RWPE1 (cell line): Measurements from ENCODE around the gene NCAM1.

ENCODE experiments used
- CTCF ChIA-PET: fragments of 350-600 bp; sonication (Branson Sonifier 250); formaldehyde crosslinking; extraction: SDS; loops from one replicate; lab custom pipeline; 2021; lab: Yijun Ruan, JAX
- POLR2A ChIA-PET: fragments of 400-600 bp; formaldehyde crosslinking; extraction: SDS; loops from one replicate; lab custom pipeline; 2020; ENCODE audit warnings: antibody characterized with exemption; ENCODE audit not compliant: low non-redundant PET; lab: Yijun Ruan, JAX
- DNase-seq: peaks from one replicate; pipeline ENCODE4 v3.0.0; 2012; ENCODE audit warnings: low spot score
- H3K27ac ChIP-seq: fragments of 450-650 bp; 2 replicates; pipeline ENCODE4 v1.5.1; 2017
- TF ChIP-seq, protein P1 (sequence below): fragments of 450-650 bp; conservative IDR thresholded peaks from 2 replicates; pipeline ENCODE4 v1.5.1; 2017; ENCODE audit warnings: low read depth, mild to moderate bottlenecking

The NCAM1 gene

GRCh38 chr11:112967082-112967481 is 5.9 kb downstream of the NCAM1 start:
- TF ChIP-seq, protein P1, sequence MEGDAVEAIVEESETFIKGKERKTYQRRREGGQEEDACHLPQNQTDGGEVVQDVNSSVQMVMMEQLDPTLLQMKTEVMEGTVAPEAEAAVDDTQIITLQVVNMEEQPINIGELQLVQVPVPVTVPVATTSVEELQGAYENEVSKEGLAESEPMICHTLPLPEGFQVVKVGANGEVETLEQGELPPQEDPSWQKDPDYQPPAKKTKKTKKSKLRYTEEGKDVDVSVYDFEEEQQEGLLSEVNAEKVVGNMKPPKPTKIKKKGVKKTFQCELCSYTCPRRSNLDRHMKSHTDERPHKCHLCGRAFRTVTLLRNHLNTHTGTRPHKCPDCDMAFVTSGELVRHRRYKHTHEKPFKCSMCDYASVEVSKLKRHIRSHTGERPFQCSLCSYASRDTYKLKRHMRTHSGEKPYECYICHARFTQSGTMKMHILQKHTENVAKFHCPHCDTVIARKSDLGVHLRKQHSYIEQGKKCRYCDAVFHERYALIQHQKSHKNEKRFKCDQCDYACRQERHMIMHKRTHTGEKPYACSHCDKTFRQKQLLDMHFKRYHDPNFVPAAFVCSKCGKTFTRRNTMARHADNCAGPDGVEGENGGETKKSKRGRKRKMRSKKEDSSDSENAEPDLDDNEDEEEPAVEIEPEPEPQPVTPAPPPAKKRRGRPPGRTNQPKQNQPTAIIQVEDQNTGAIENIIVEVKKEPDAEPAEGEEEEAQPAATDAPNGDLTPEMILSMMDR = no peak
- no peak for DNase-seq
- ChIA-PET CTCF (no interaction called here), POLR2A (no interaction called here)
- no peak overlapping the region for H3K27ac ChIP-seq

- H3K27ac ChIP-seq = no peak overlapping the region
- TF ChIP-seq, protein P1 = no peak
- POLR2A ChIA-PET = no interaction called here
- CTCF ChIA-PET = no interaction called here
- no peak for DNase-seq
Measured at GRCh38 chr11:112968941-112969713, 7.9 kb downstream of the NCAM1 start.

DNA sequence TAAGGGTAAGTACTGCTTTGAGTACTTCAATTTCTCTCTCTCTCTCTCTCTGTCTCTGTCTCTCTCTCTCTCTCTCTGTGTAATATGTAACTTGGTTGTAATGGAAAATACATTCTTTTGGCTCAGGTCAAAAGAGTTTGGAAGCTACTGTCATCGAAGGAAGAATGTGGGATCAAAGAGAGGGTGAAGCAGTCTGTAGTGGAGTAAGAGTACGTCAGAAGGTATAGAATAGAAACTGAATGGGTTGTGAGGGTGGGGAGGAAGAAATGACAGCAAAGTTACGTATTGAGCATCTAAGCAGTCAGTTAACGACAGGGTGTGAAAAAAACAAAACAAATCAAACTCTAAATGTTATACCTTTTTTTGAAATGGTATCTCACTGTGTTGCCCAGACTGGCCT is 10.0 kb downstream of the NCAM1 start:
- no peak overlapping the region for H3K27ac ChIP-seq
- POLR2A ChIA-PET = no interaction called here
- no peak for DNase-seq
- CTCF ChIA-PET = no interaction called here
- TF ChIP-seq, protein P1 = no peak

DNA sequence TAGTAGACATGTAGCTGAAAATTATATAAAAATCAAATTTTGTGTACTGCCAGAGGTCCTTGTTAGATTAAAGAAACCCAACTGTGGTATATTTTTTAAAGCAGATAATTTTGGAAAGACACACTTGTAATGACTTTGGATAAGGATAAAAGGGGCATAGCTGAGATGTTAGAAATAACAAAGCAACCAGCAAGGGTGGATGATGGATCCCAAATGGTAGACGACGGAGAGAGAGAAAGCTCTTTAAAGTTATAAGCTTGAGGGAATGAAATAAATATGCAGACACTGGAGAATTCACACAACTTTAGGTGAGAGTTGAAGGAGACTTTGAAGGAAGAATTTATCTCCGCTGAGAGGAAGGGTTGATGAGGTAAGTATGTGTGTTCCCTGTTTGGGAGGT is 10.6 kb downstream of the NCAM1 start:
- ChIA-PET CTCF (interaction anchor here (0.6 to 0.7 kb wide), 2 partner anchors 16 to 235 kb away, joined by 3 read pairs; no protein-coding TSS in a partner anchor), POLR2A (no interaction called here)
- no peak overlapping the region for H3K27ac ChIP-seq
- no peak for DNase-seq
- TF ChIP-seq, protein P1 = no peak

- TF ChIP-seq, protein P1 = no peak
- H3K27ac ChIP-seq = no peak overlapping the region
- no peak for DNase-seq
- ChIA-PET CTCF (interaction anchor here (0.6 to 0.7 kb wide), 2 partner anchors 16 to 235 kb away, joined by 3 read pairs; no protein-coding TSS in a partner anchor), POLR2A (no interaction called here)
Measured at GRCh38 chr11:112972399-112973145, 11.4 kb downstream of the NCAM1 start.

DNA sequence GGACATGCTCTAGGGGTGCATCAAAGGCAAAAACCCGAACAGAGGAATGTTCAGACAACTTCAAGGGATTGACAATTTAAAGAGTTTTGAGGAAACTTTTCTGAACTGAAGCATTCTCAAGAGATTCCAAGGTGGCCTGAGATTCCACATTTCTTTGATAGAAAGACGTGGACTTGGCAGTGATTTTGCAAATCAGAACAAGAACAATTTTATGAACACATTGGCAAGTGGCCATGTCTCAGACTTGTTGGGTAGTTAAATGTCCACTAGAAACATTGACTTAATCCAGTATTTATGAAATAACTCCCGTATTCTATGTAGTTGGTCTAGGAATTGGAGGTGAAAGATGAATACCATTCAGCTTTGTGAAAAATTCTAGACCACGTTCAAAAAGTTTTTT is 13.8 kb downstream of the NCAM1 start:
- no peak for DNase-seq
- CTCF ChIA-PET = no interaction called here

More for the DNA sequence above, 13.8 kb downstream of the NCAM1 start:
- H3K27ac ChIP-seq = no peak overlapping the region
- POLR2A ChIA-PET = no interaction called here
- TF ChIP-seq, protein P1 = no peak
